Measurements from ENCODE around the gene SLCO2A1.

Gene SLCO2A1

GRCh38 chr3:133882986-133883586 is 146.6 kb downstream of the SLCO2A1 start:
- no peak for DNase-seq

GRCh38 chr3:133881939-133882825 is 147.5 kb downstream of the SLCO2A1 start:
- no peak for DNase-seq

- no peak for DNase-seq
Observed at GRCh38 chr3:133881492-133881891, 148.2 kb downstream of the SLCO2A1 start.

- no peak for DNase-seq
Observed at GRCh38 chr3:133880886-133881455, 148.8 kb downstream of the SLCO2A1 start.

GRCh38 chr3:133880287-133880686 is 149.4 kb downstream of the SLCO2A1 start:
- no peak for DNase-seq

GRCh38 chr3:133878518-133878917 is 151.2 kb downstream of the SLCO2A1 start:
- DNase-seq: no peak
